Measurements from ENCODE around the gene ADAMTS17.

ADAMTS17 gene

GRCh38 chr15:100224206-100225185 is 117.3 kb downstream of the ADAMTS17 start:
- DNase-seq (ENCODE audit: low read depth in 1 of 2, low spot score in 1 of 2) = no peak

DNA sequence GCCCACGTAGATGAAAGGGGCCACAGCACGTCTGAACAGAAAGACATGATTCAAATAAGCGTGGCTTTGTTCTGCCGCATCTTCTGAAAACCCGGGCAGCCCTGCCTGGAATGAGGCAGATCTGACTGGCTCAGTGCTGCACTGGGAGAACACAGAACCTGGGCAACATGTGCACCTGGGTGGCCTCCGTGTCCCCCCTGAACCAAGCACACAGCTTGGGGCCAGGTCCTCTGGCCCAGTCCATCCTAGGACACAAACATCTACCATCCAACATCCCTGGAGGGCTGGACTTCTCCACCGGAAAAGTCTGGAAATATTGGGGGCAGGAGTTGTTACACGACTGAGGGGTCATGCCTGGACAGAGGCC is 119.4 kb downstream of the ADAMTS17 start:
- DNase-seq (ENCODE audit: low read depth in 1 of 2, low spot score in 1 of 2) = no peak

GRCh38 chr15:100221471-100222348 is 120.1 kb downstream of the ADAMTS17 start:
- DNase-seq (ENCODE audit: low read depth in 1 of 2, low spot score in 1 of 2) = no peak

GRCh38 chr15:100220058-100220768 is 121.6 kb downstream of the ADAMTS17 start:
- no peak for DNase-seq (ENCODE audit: low read depth in 1 of 2, low spot score in 1 of 2)

DNA sequence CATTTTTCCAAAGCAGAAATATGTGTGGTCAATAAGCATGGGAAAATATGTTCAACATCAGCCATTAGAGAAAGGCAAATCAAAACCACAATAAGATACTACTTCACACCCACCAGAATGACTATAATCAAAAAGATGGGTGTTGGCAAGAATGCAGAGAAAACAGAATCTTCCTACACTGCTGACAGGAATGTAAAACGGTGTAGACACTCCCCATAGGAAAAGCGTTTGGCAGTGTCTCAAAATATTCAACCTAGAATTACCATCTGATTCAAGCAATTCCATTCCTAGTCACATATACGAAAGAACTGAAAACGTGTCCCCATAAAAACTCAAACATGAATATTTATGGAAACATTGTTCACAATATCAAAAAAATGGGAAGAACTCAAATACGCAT is 123.3 kb downstream of the ADAMTS17 start:
- DNase-seq (ENCODE audit: low read depth in 1 of 2, low spot score in 1 of 2) = no peak

DNA sequence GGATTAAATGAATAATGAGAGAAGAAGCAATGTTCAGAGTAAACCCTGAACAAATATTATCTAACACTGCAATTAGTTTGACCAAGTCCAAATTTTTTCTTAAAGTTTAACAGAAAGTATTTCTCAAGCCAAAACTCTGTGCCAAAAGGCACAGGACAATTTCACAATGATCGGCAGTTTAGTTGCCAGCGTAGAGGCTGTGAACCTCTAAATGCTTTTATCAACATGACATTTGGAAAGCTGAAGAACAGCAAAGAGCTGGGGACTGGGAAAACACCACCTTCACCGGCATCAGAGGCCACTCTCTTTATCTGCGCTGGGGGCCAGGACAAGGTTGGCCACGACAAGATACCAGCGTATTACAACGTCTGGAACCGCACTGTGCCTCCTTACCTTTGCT is 125.6 kb downstream of the ADAMTS17 start:
- DNase-seq (ENCODE audit: low read depth in 1 of 2, low spot score in 1 of 2) = no peak

DNA sequence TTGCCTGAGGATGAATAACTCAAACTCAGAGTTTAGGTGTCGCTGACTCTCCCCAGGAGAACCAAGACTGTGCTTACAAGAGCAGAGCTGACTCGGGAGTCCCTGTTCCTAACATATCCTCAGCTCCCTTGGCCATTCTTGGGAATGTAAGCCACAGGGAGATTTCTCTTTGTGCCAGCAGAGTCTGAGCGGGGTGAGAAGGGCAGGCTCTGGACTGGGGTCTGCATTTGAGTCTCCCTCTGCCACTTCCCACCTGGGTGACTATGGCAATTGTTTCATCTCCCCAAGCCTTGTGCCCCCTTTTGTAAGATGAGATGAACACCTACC is 126.0 kb downstream of the ADAMTS17 start:
- DNase-seq (ENCODE audit: low read depth in 1 of 2, low spot score in 1 of 2) = no peak

GRCh38 chr15:100215031-100215842 is 126.5 kb downstream of the ADAMTS17 start:
- no peak for DNase-seq (ENCODE audit: low read depth in 1 of 2, low spot score in 1 of 2)

GRCh38 chr15:100211855-100212850 is 129.6 kb downstream of the ADAMTS17 start:
- no peak for DNase-seq (ENCODE audit: low read depth in 1 of 2, low spot score in 1 of 2)

GRCh38 chr15:100210338-100210737 is 131.4 kb downstream of the ADAMTS17 start:
- DNase-seq (ENCODE audit: low read depth in 1 of 2, low spot score in 1 of 2) = no peak

DNA sequence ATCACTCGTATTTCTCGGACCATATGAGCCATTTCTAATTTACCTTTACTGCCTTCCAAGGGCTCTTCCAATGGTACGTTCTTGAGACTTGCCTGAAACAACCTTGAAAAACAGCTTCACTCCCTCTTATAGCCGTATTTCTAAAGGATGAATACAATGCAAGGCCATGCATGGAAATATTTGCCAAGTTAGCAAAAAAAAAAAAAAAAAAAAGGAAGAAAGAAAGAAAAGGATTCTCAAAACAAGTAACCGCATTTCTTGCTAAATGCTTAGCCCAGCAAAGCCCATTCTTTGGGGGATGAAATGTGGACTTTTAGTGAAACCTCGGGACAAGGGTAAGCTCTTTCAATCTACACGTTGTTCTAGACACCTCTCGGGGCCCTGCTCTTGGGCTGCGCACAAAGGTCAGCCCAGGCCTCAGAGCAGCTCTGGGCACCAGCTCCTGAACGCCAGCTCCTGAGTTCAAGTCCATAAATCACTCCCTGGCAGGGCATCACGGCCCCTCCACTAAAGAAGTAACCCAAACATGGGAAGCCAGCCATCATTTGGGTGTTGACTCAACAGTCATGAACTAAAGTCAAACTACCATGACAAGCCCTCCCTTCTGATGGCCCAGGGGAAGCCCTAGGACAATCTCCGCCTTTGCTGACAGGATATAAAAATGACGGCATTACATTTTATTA is 132.7 kb downstream of the ADAMTS17 start:
- no peak for DNase-seq (ENCODE audit: low read depth in 1 of 2, low spot score in 1 of 2)

- no peak for DNase-seq (ENCODE audit: low read depth in 1 of 2, low spot score in 1 of 2)
These were observed 134.7 kb downstream of the ADAMTS17 start for GRCh38 chr15:100207053-100207452.

DNA sequence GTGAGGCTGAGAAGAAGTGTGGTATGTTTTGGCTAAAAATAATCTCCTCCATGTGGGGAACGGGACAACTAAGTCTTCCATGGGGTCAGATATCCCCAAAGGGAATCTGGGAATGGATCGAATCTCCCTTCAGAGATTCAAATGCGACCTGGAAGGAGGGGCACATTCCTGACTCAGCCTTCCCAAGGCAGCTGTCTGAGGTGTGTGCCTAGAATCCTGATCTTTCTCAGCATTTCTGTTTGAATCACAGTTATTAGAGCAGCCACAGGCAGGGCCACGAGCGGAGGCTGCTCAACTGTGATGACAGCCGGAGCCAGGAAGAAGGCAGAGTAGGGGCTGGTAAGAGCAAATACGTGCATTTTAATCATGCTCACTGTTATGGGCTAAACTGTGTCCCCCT is 135.1 kb downstream of the ADAMTS17 start:
- no peak for DNase-seq (ENCODE audit: low read depth in 1 of 2, low spot score in 1 of 2)

GRCh38 chr15:100205549-100206295 is 136.1 kb downstream of the ADAMTS17 start:
- no peak for DNase-seq (ENCODE audit: low read depth in 1 of 2, low spot score in 1 of 2)

- no peak for DNase-seq (ENCODE audit: low read depth in 1 of 2, low spot score in 1 of 2)
These were observed 137.0 kb downstream of the ADAMTS17 start for GRCh38 chr15:100204771-100205170.

GRCh38 chr15:100204211-100204610 is 137.6 kb downstream of the ADAMTS17 start:
- DNase-seq (ENCODE audit: low read depth in 1 of 2, low spot score in 1 of 2) = no peak

GRCh38 chr15:100202309-100202960 is 139.3 kb downstream of the ADAMTS17 start:
- DNase-seq (ENCODE audit: low read depth in 1 of 2, low spot score in 1 of 2) = no peak

Data from stimulated activated CD4-positive, alpha-beta T cell treated with anti-CD3 and anti-CD28 coated beads, Interleukin-15, amount 100 ng/mL, for 1 hour (primary cell).